HG03342 (cell line): Measurements from ENCODE around the gene RASGRF2.

Experiments
- ATAC-seq: cut with Tn5 transposase; IDR thresholded peaks from one replicate; pipeline ENCODE4 v1.9.1; 2021; ENCODE audit warnings: mild to moderate bottlenecking, moderate library complexity; ENCODE audit not compliant: unreplicated experiment

RASGRF2 gene

DNA sequence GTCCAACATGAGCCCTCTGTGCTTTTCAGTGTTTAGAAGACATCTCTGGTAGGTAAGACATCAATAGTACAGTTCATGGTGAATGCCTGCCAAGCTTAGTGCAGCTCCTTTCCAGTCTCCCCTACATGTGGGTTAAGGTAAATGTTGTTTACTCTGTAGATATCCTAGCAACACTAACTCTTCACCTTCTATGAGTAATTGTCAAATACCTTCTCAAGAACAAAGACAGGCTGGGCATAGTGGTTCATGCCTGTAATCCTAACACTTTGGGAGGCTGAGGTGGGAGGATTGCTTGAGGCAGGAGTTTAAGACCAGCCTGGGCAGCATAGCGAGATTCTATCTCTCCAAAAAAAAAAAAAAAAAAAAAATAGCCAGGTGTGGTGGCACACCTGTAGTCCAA lies 18.7 kb upstream of the RASGRF2 start:
- no peak for ATAC-seq

DNA sequence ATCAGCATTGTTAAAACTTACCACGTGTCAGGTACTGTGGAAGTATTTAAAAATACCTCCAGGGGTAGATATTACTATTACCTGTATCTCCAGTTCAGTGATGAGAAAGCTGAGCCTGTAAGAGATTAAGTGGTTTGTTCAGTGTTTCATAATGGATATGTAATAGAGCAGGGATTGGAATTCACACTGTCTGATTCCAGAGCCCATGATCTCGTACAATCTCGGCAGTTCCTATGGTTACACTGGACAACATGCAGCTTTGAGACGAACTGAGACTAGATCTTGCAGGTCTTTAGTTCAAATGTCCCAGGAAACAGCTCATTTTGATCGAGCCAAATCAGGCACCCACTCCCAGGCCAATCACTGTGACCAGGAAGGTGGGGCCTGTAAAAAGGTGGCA lies 8.8 kb upstream of the RASGRF2 start:
- no peak for ATAC-seq

GRCh38 chr5:80953587-80953986 lies 6.6 kb upstream of the RASGRF2 start:
- ATAC-seq = no peak

DNA sequence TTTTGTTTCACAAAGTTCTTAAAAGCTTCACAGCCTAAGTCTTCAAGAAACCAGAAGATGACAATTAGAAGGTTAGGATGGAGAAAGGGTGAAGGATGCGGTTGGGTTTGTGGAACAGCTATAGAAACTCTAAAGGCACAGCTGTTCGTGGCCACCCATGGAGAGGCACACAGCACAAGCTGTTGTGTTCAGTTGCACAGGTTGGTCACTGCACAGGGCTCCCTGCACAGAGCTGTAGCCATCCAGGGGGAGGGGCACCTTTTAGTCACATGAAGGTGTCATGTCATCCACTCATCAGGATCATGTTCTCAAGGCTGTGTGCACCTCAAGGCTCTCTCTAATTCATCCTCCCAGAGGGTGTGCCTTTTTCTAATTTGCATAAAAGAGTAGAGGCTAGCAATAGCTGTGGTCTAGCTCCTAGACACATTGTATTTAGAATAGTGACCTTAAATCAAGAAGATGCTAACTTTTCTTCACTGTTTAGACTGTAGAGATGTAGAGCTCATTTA lies 5.0 kb upstream of the RASGRF2 start:
- no peak for ATAC-seq

- no peak for ATAC-seq
These were observed 3.9 kb upstream of the RASGRF2 start for GRCh38 chr5:80956272-80956671.

DNA sequence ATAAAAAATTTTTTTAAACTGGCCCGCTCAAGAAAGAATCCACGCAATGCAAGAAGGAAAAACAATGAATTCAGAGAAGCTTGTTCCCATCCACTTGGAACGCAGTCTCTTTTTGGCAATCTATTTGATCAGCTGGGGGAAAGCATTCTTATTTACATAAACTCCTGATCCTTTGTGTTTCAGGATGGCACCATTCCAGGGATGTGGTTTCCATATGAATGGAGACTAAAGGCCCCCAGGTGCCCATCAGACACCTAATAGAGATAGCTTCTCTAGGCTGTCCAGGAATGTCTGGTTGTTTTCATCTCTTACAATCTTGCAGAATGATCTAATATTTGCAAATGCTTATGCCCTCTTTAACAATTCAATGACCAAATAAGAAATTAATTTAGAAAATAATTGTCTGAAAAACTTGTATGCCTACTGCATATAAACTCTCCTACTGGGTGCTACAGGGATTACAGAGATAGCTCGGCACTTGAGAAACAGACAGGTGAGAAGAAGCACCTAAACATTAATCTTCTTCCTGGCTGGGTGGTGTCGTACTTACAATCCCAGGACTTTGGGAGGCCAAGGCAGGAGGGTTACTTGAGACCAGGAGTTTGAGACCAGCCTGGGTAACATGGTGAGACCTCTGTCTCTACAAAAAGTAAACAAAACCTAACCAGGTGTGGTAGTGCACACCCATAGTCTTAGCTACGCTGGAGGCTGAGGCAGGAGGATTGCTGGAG lies 3.0 kb upstream of the RASGRF2 start:
- ATAC-seq = no peak

DNA sequence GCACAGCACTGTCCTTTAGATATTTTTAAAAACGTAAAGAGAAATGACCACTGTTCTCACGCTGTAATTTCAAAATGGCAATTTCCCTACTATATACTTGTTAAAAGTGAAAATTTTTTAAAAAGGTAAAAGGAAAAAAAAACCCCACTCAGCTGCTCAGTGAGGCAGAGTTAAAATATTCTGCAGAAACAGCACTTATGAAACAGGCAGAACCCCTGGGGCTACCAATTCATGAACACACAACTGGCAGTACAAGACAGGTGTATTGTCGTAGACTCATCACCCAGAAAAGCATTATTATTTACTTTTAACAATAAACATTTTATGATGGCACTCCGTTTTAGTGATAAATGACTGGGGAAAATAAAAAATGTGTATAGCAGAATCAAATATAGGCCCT lies 1.5 kb upstream of the RASGRF2 start:
- ATAC-seq = no peak

DNA sequence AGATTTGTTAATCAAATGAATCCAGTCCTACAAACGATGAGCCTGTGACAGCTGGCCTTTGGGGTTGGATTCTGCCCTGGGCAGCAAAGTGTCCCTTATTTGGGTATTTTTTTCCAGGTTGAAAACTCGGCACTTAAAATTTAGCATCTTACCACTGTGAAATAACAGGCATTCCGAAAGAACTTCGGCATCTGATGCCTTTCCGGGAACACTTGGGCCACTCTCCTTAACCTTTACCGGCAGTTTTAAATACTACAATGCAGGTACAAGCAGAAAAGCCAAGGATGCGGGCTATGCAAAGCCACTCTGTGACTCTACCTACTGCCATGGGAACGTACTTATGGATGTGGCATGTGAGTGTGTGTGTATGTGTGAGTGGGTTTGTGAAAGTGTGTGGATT lies 1.0 kb upstream of the RASGRF2 start:
- no peak for ATAC-seq

GRCh38 chr5:80960531-80961375 lies 590 bp downstream of the RASGRF2 start:
- no peak for ATAC-seq

DNA sequence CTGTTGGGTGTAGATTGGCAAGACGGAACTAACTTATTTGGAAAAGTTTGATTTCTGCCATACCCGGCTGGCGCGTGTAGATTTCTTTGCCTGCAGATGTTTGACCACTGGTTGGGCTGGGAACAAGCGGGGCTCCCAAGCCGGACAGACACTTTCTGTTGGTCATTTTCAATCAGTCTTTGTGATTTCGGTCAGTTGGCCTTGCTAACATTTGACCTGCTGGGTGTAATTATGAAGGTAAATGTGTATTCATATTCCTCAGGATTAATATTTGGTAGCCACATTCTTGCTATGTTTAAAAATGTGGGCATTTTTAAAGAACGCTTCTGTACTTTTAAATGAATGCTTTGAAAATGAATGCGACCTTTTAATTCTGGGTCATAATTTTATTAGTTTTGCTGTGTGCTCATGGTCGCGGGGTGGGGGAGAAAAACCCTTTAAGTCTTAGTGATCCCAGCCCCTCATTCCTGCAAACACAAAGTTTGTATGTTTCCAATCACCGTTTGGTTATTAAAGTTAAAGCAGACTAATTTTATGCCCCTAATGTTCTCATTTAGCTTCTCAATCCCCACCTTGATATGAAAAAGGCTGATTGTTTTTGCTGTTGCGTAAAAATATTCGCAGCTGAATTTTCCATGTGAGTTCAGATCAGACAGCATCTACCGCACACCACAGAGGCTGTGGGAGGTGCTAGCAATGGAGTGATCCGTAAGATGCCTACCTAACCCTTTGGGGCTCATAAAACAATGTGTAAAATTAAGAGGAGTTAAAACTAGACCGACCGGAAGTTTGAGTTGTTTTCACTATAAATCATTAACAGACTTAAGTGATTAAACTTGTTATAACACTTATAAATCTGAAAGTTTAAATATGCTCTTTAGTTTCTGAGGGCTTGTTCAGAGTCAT lies 1.5 kb downstream of the RASGRF2 start:
- ATAC-seq = no peak

DNA sequence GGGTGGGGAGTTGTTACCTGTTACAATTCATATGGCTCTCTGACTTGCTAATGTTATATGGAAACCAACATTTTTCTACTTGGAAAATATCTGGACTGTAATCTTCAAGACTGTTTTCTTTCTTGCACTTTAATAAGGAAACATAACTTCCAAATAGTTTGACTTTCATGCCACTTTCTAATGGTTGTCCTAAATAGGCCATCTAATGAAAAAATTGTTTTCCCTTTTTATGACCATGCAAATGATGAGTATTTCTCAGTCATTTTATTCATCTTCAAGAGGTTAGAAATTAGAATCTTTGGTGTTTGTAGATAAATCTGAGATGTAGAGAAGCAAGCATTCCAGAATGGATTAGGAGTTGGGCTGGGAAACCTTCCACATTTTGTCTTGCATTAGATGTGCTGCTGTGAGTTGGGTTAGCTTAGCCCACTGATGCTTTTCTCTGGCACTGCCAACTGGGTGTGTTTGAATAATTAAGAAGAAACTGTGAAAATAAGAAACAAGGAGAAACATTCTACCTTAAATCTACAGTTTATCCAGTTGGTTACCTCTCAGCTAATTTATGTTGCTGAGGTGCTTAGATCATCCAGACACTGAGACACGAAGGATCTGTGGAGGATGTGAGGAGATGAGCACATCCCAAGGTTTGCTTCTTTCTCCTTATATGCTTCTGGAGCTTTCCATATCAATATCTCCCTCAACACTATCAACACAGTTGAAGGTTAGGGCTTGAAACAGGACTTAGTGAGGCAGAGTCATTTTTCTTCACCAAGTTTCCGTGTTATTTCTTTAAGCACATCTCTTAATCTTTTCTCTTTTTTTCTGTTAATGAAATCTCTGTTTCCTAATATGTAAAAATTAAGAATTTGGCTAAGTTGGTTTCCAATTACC lies 2.7 kb downstream of the RASGRF2 start:
- no peak for ATAC-seq

DNA sequence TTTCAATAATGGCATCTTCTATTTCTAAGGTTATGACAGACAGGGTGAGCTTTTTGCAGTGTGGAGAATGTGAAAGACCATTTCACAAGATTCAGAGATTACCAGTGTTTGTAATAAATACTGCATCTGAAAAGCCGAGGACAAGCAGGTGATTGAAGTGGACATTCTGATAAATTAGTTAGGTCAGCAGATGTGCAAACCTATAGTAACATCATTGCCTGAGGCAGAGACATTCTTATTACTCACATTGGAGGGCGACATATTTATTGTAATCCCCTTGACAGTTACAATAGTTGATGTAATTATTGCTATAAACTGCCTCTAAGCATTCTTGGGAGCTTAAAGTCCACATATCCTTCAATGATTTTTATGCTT lies 3.3 kb downstream of the RASGRF2 start:
- ATAC-seq = no peak

DNA sequence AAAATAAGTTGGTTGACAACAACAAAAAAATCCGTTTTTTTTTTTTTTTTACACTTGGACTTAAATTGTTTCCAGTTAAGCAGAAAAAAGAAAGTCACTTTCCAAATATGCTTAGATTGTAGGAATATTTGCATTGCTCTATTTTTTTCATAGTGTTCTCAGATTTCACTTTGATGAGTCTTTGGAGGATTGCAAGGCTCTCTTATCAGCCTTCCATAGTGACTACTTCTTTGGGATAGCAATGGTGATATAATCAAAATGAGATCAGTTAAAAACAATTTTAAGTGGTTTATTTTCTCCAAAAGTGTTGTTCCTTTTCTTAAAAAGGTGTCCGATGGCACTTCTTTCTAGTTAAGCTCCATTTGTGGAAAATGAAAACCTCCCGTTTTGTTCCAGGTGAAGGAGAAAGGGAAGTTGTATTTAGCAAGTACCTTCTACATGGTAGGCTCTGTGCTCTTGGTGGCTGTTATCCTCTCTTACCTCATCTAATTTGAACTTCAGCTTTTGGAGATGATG lies 3.9 kb downstream of the RASGRF2 start:
- ATAC-seq = no peak

GRCh38 chr5:80964491-80964890 lies 4.3 kb downstream of the RASGRF2 start:
- no peak for ATAC-seq

- no peak for ATAC-seq
These were observed 4.8 kb downstream of the RASGRF2 start for GRCh38 chr5:80964919-80965318.

- ATAC-seq = no peak
These were observed 7.5 kb downstream of the RASGRF2 start for GRCh38 chr5:80967500-80968181.

- ATAC-seq = no peak
These were observed 12.9 kb downstream of the RASGRF2 start for GRCh38 chr5:80973027-80973426.

DNA sequence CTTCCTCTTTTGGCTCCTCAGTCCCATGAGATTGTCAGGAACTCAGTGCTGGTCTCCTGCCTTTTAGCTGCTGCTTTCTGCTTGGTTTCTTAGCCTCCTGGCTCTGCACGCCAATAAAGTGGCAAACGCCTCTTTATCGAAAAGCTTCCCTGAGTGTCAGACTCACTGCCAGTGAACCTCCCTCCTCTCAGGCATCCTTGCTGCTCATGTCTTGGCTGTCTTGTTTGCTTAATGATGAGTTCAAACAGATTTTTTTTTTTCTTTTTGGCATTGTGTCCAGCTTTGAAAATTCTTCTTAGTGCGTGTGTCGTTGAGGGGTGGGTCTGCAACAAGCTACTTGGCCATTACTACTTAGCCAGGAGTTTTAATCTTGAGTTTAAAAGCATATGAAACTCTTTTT lies 14.9 kb downstream of the RASGRF2 start:
- no peak for ATAC-seq

DNA sequence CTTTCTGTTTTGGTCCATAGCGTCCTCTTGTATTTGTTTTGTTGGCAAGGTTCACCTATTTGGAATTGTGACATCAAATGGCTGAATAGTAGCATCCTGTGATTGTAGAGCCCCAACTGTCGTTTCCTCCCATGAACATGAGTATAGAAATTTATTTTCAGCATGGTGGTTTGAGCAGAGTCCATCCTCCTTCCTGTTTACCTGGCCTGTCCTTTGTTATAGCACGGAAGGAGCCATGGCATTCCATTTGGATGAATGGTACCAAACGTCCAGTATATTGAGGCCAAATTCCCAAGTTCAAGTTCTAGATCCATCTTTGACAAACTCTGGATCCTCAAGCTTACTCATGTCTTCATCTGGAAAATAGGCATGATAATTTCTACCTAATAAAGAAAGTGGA lies 16.8 kb downstream of the RASGRF2 start:
- ATAC-seq = no peak
